ENCODE data around the gene DRC7. TPM values are rescaled to one million over a fixed set of nuclear protein-coding genes. Genes with fewer than 3 reads are reported as not detected.

Gene DRC7
- total and polyA plus RNA-seq, 9 of the 15 experiments (the other 6 are each of a cell fraction or from before 2014, with no cell fraction given): 0.04 to 0.33 (median 0.12) TPM; not detected in 3

DNA sequence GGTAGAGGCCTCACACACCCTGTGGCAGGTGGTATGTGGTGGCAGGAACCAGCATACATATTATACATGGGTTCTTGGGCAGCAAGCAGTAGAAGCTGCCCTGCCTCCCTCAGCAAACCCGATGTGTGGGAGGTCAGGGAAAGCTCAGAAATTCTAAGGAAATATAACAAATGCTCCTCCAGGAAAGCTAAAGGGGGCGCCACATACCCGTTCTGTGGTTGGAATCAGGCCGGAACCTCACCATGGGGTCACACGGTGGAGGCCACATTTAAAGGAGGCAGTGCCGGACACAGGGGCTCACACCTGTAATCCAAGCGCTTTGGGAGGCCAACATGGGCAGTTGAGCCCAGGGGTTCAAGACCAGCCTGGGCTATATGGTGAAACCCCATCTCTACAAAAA lies 28.6 kb downstream of the DRC7 start:
- FAIRE-seq (peak; percentile 35), ATAC-seq (peak; percentile 75), DNase-seq (ENCODE audit: extremely low read depth in 1 of 4, low spot score in 3 of 4) (peak; percentile 42 to 67 (median 50))
- 22% methylated on average over 7 of the region's 7 CpGs for WGBS (ENCODE audit: insufficient coverage, low coverage, missing lambda C conversion rate)
- H3K4me2 ChIP-seq (ENCODE audit: insufficient read depth, low read length): no peak overlapping the region
- no peak overlapping the region for H3K27ac ChIP-seq (ENCODE audit: extremely low read depth, low read depth, low read length)
- in situ Hi-C loops (cut with MboI): no loop called here
- H3K4me3 ChIP-seq: no peak overlapping the region
- H3K79me2 ChIP-seq (ENCODE audit: control insufficient read depth, insufficient read depth, low read length): no peaks in the 10 kb centered on the region
- peak overlapping the region in 1 of 2 experiments; percentile 10; a peak in 1 of 4 replicates for H3K9ac ChIP-seq (ENCODE audit: insufficient read depth in 1 of 2, low read depth in 2 of 2, low read length in 2 of 2)
- peaks cover 0 to 6% of the 10 kb centered on the region in 2 experiments; a peak in 1 of 5 replicates for H3K27me3 ChIP-seq (ENCODE audit: control insufficient read depth in 2 of 2, insufficient read depth in 2 of 2, low read length in 2 of 2)
- peaks cover 12 to 14% of the 10 kb centered on the region in 2 experiments for H3K4me1 ChIP-seq (replicated peaks in 1 of 2; ENCODE audit: control insufficient read depth in 2 of 2, insufficient read depth in 2 of 2, low read length in 2 of 2)
- H3K36me3 ChIP-seq (ENCODE audit: control insufficient read depth, insufficient read depth, low read length): no peaks in the 10 kb centered on the region
- intact Hi-C loops (cut with micrococcal nuclease): loop anchor here (5.0 kb wide), 1 partner anchor 131 kb away; no protein-coding TSS in a partner anchor
- no peaks in the 10 kb centered on the region for H3K9me1 ChIP-seq (ENCODE audit: control insufficient read depth, insufficient read depth, low read length)
- ChIA-PET POLR2A (interaction anchor here (0.6 to 1.5 kb wide), 3 partner anchors 12 to 89 kb away, joined by 3 to 8 read pairs (median 5); partner anchors contain the start of gene KATNB1), CTCF (ENCODE audit: low intra/inter-chr PET ratio) (no interaction called here)
- H2AFZ ChIP-seq (ENCODE audit: low read depth, low read length): peak overlapping the region; percentile 15; the same call in 1 of the 2 replicates
- no peaks in the 10 kb centered on the region for H3K9me3 ChIP-seq (replicated peaks; ENCODE audit: control insufficient read depth, insufficient read depth, low read depth, low read length)
- BruUV-seq (replicated peaks): no TSS peak
- H4K20me1 ChIP-seq (replicated peaks; ENCODE audit: control insufficient read depth, insufficient read depth, low read length): no peaks in the 10 kb centered on the region
- TF ChIP-seq, protein P1, sequence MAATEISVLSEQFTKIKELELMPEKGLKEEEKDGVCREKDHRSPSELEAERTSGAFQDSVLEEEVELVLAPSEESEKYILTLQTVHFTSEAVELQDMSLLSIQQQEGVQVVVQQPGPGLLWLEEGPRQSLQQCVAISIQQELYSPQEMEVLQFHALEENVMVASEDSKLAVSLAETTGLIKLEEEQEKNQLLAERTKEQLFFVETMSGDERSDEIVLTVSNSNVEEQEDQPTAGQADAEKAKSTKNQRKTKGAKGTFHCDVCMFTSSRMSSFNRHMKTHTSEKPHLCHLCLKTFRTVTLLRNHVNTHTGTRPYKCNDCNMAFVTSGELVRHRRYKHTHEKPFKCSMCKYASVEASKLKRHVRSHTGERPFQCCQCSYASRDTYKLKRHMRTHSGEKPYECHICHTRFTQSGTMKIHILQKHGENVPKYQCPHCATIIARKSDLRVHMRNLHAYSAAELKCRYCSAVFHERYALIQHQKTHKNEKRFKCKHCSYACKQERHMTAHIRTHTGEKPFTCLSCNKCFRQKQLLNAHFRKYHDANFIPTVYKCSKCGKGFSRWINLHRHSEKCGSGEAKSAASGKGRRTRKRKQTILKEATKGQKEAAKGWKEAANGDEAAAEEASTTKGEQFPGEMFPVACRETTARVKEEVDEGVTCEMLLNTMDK (IDR thresholded peaks at IDR 0.05; ENCODE audit: borderline replicate concordance, insufficient read depth, low read depth, low read length, poor library complexity, severe bottlenecking): peak; percentile 62
- TF ChIP-seq, protein P2, sequence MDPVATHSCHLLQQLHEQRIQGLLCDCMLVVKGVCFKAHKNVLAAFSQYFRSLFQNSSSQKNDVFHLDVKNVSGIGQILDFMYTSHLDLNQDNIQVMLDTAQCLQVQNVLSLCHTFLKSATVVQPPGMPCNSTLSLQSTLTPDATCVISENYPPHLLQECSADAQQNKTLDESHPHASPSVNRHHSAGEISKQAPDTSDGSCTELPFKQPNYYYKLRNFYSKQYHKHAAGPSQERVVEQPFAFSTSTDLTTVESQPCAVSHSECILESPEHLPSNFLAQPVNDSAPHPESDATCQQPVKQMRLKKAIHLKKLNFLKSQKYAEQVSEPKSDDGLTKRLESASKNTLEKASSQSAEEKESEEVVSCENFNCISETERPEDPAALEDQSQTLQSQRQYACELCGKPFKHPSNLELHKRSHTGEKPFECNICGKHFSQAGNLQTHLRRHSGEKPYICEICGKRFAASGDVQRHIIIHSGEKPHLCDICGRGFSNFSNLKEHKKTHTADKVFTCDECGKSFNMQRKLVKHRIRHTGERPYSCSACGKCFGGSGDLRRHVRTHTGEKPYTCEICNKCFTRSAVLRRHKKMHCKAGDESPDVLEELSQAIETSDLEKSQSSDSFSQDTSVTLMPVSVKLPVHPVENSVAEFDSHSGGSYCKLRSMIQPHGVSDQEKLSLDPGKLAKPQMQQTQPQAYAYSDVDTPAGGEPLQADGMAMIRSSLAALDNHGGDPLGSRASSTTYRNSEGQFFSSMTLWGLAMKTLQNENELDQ (CRISPR knock-in tag; IDR thresholded peaks at IDR 0.05; ENCODE audit: borderline replicate concordance): no peak
- TF ChIP-seq NR2C2 (CRISPR knock-in tag; IDR thresholded peaks at IDR 0.05) (no peak), NR2C2 (tag; IDR thresholded peaks at IDR 0.05) (peak; percentile 36; the same call in 1 of the 2 replicates), CBX1 (IDR thresholded peaks at IDR 0.05; ENCODE audit: low read depth) (0 out of 2 replicates have a peak, but pooled peaks have one; percentile 45), CREM (IDR thresholded peaks at IDR 0.05; ENCODE audit: low read depth) (0 out of 2 replicates have a peak, but pooled peaks have one; percentile 15), POLR3G (IDR thresholded peaks at IDR 0.05; ENCODE audit: extremely low read depth, insufficient read length, insufficient replicate concordance) (no peak), NR2C1 (IDR thresholded peaks at IDR 0.05) (peak; percentile 39; the same call in 1 of the 2 replicates), NR2C1 (tag; IDR thresholded peaks at IDR 0.05) (peak; percentile 45; the same call in 1 of the 2 replicates)
- TF ChIP-seq, protein P3, sequence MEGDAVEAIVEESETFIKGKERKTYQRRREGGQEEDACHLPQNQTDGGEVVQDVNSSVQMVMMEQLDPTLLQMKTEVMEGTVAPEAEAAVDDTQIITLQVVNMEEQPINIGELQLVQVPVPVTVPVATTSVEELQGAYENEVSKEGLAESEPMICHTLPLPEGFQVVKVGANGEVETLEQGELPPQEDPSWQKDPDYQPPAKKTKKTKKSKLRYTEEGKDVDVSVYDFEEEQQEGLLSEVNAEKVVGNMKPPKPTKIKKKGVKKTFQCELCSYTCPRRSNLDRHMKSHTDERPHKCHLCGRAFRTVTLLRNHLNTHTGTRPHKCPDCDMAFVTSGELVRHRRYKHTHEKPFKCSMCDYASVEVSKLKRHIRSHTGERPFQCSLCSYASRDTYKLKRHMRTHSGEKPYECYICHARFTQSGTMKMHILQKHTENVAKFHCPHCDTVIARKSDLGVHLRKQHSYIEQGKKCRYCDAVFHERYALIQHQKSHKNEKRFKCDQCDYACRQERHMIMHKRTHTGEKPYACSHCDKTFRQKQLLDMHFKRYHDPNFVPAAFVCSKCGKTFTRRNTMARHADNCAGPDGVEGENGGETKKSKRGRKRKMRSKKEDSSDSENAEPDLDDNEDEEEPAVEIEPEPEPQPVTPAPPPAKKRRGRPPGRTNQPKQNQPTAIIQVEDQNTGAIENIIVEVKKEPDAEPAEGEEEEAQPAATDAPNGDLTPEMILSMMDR (IDR thresholded peaks at IDR 0.05 in 2 of 3, conservative IDR thresholded peaks at IDR 0.05 in 1 of 3; ENCODE audit: insufficient read depth in 2 of 3, low read depth in 1 of 3, low read length in 3 of 3): peak; percentile 66 to 73 (median 67)
- TF ChIP-seq, protein P4, sequence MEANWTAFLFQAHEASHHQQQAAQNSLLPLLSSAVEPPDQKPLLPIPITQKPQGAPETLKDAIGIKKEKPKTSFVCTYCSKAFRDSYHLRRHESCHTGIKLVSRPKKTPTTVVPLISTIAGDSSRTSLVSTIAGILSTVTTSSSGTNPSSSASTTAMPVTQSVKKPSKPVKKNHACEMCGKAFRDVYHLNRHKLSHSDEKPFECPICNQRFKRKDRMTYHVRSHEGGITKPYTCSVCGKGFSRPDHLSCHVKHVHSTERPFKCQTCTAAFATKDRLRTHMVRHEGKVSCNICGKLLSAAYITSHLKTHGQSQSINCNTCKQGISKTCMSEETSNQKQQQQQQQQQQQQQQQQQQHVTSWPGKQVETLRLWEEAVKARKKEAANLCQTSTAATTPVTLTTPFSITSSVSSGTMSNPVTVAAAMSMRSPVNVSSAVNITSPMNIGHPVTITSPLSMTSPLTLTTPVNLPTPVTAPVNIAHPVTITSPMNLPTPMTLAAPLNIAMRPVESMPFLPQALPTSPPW (CRISPR knock-in tag; IDR thresholded peaks at IDR 0.05): no peak
